GM18526 (cell line): ENCODE data around the gene NEK11.

ENCODE experiments used
- POLR2A ChIP-seq: IDR thresholded peaks from 3 replicates; pipeline ENCODE4 v1.6.1; 2011; ENCODE audit not compliant: insufficient read length; ENCODE audit errors: extremely low read depth

Gene NEK11

GRCh38 chr3:131326307-131326706 is 299.6 kb downstream of the NEK11 start:
- no peak for TF ChIP-seq POLR2A

- TF ChIP-seq POLR2A = no peak
Observed at GRCh38 chr3:131328721-131329120, 302.0 kb downstream of the NEK11 start.

GRCh38 chr3:131329774-131330173 is 303.1 kb downstream of the NEK11 start:
- no peak for TF ChIP-seq POLR2A

- TF ChIP-seq POLR2A = no peak
Observed at GRCh38 chr3:131338948-131339640, 312.4 kb downstream of the NEK11 start.

- no peak for TF ChIP-seq POLR2A
Observed at GRCh38 chr3:131341761-131342160, 315.1 kb downstream of the NEK11 start.

GRCh38 chr3:131348911-131349310 is 322.2 kb downstream of the NEK11 start:
- no peak for TF ChIP-seq POLR2A

GRCh38 chr3:131349454-131349853 is 322.8 kb downstream of the NEK11 start:
- TF ChIP-seq POLR2A = no peak

GRCh38 chr3:131349946-131350347 is 323.3 kb downstream of the NEK11 start:
- no peak for TF ChIP-seq POLR2A

GRCh38 chr3:131350506-131350905 is 323.8 kb downstream of the NEK11 start:
- no peak for TF ChIP-seq POLR2A

- no peak for TF ChIP-seq POLR2A
Observed at GRCh38 chr3:131353016-131353877, 326.6 kb downstream of the NEK11 start.

- TF ChIP-seq POLR2A = no peak
Observed at GRCh38 chr3:131353986-131354385, 327.3 kb downstream of the NEK11 start.

GRCh38 chr3:131356006-131356595 is 329.4 kb downstream of the NEK11 start:
- TF ChIP-seq POLR2A = no peak

GRCh38 chr3:131357275-131357674 is 330.6 kb downstream of the NEK11 start:
- no peak for TF ChIP-seq POLR2A

GRCh38 chr3:131360191-131360755 is 333.6 kb downstream of the NEK11 start:
- TF ChIP-seq POLR2A = no peak
